H1 (cell line): ENCODE data around the gene LGR4. TPM values are rescaled to one million over a fixed set of nuclear protein-coding genes. Genes with fewer than 3 reads are reported as not detected.

Experiments
- CREB1 ChIP-seq: IDR thresholded peaks from 2 replicates; pipeline ENCODE4 v1.6.1; 2012; ENCODE audit warnings: inconsistent platforms
- KDM4A ChIP-seq: IDR thresholded peaks from one replicate; pipeline ENCODE4 v1.7.1; 2012; ENCODE audit warnings: low read depth, mild to moderate bottlenecking, moderate library complexity, low read length, inconsistent platforms; ENCODE audit not compliant: severe bottlenecking
- polyA plus RNA-seq, 7 experiments: library from polyadenylated mRNA; depleted of rRNA in 3 of 7; stranded (reverse) in 5 of 7; unstranded in 2 of 7; fragments of >200 nt in 5 of 7; fragments of 200-250 nt in 2 of 7; gene quantifications; 1 replicate in 5 of 7; 2 replicates in 1 of 7; 4 replicates in 1 of 7; pipeline versions ENCODE4 v1.2.1 to v1.2.3, GENCODE V29; 2011 to 2013; ENCODE audit warnings: missing spikeins in 2 of 7, mixed read lengths in 2 of 7
- total RNA-seq: library from RNA; stranded (reverse); fragmentation: NEBNext Ultra II Directional; extraction: Animal tissue kit (Norgen Biotek cat#: 25700); gene quantifications from 2 replicates; pipeline ENCODE4 v1.2.1, GENCODE V29; 2021
- TF ChIP-seq, protein P1 (sequence below): IDR thresholded peaks from 2 replicates; pipeline ENCODE4 v1.6.1; 2011; ENCODE audit warnings: low read length, improper control_type of control experiment

LGR4 gene
- total and polyA plus RNA-seq, 2 of the 8 experiments (the other 6 are each of a cell fraction or from before 2014, with no cell fraction given), result 26.6 to 61.7 TPM

DNA sequence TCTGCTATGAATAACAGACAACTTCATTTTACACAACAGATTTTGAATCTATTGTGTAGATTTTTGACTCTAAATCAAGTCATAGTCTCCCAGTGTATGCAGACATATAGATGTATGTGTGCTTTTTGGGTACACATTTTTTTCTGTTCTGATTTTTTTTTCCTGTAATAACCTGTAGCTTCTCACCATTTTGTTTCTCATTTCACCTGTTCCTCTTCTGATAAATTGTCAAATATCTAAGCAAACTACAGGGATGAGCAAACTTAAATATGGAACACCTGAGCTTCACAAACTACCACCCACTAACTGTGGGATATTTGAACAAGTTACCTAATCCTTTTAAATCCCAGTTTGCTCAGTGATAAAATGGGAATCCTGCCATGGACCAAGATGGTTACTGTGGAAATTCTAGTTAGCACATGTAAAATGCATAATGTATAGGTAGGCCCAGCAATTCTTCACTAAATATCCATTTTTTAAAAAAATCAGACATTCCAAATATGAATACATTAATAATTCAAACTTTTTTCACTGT, 15.7 kb downstream of the LGR4 start (continued):
- TF ChIP-seq, protein P1, sequence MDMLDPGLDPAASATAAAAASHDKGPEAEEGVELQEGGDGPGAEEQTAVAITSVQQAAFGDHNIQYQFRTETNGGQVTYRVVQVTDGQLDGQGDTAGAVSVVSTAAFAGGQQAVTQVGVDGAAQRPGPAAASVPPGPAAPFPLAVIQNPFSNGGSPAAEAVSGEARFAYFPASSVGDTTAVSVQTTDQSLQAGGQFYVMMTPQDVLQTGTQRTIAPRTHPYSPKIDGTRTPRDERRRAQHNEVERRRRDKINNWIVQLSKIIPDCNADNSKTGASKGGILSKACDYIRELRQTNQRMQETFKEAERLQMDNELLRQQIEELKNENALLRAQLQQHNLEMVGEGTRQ, result no peak
- TF ChIP-seq KDM4A, result no peak
- TF ChIP-seq CREB1, result no peak
